ENCODE results near the gene ZBTB8OS.
A peak's percentile ranks its signal among the peaks of the same experiment; 100 is the strongest.
"Not testable (repeated sequence)": the region's sequence is repeated elsewhere in the genome, so short reads cannot be mapped to it uniquely, and the experiment has no call there.

The ZBTB8OS gene

GRCh38 chr1:32647308-32648134 lies 2.8 kb downstream of the ZBTB8OS start:
- no peak for DNase-seq

- no peak for DNase-seq
These were observed 5.9 kb downstream of the ZBTB8OS start for GRCh38 chr1:32644426-32644825.

- DNase-seq: not testable (repeated sequence)
These were observed 8.0 kb downstream of the ZBTB8OS start for GRCh38 chr1:32642292-32642827.

GRCh38 chr1:32639489-32640075 lies 10.8 kb downstream of the ZBTB8OS start:
- no peak for DNase-seq

- no peak for DNase-seq
These were observed 13.3 kb downstream of the ZBTB8OS start for GRCh38 chr1:32636914-32637645.

GRCh38 chr1:32635508-32636277 lies 14.7 kb downstream of the ZBTB8OS start:
- no peak for DNase-seq

GRCh38 chr1:32632829-32633228 lies 17.5 kb downstream of the ZBTB8OS start:
- no peak for DNase-seq

- DNase-seq: not testable (repeated sequence)
These were observed 20.2 kb downstream of the ZBTB8OS start for GRCh38 chr1:32630173-32630572.

GRCh38 chr1:32627596-32628162 lies 22.7 kb downstream of the ZBTB8OS start:
- no peak for DNase-seq

- no peak for DNase-seq
These were observed 24.2 kb downstream of the ZBTB8OS start for GRCh38 chr1:32626176-32626575.

GRCh38 chr1:32623775-32624174 lies 26.6 kb downstream of the ZBTB8OS start:
- no peak for DNase-seq

GRCh38 chr1:32622806-32623681 lies 27.3 kb downstream of the ZBTB8OS start:
- DNase-seq: no peak

- DNase-seq: no peak
These were observed 28.1 kb downstream of the ZBTB8OS start for GRCh38 chr1:32622205-32622604.

GRCh38 chr1:32619701-32620485 lies 30.5 kb downstream of the ZBTB8OS start:
- DNase-seq: no peak

- no peak for DNase-seq
These were observed 31.6 kb downstream of the ZBTB8OS start for GRCh38 chr1:32618673-32619221.

GRCh38 chr1:32613472-32613871 lies 36.9 kb downstream of the ZBTB8OS start:
- no peak for DNase-seq

- DNase-seq: peak; percentile 86
These were observed 38.0 kb downstream of the ZBTB8OS start for GRCh38 chr1:32612189-32612881.

- DNase-seq: no peak
These were observed 38.5 kb downstream of the ZBTB8OS start for GRCh38 chr1:32611859-32612188.

GRCh38 chr1:32609180-32609579 lies 41.2 kb downstream of the ZBTB8OS start:
- no peak for DNase-seq

Measured in NCI-H2171 treated with DMSO at 0.1 percent for 48 hours (cell line).